H9 (cell line): ENCODE data around the gene PDCD4. TPM values are rescaled to one million over a fixed set of nuclear protein-coding genes. Genes with fewer than 3 reads are reported as not detected.

Source experiments
- DNase-seq: peaks from one replicate; pipeline ENCODE4 v3.0.0-alpha.2; 2017
- H2AFZ ChIP-seq: one replicate; pipeline ENCODE4 v1.6.1; 2013; ENCODE audit warnings: mild to moderate bottlenecking, low read length, control low read depth, moderate library complexity
- H2AK5ac ChIP-seq: 2 replicates; pipeline ENCODE4 v1.6.1; 2013; ENCODE audit warnings: low read length, control low read depth, mixed read lengths; ENCODE audit not compliant: insufficient read length
- H2BK120ac ChIP-seq: one replicate; pipeline ENCODE4 v1.6.1; 2013; ENCODE audit warnings: low read depth, mild to moderate bottlenecking, low read length, control low read depth, inconsistent platforms; ENCODE audit not compliant: poor library complexity, severe bottlenecking
- H2BK12ac ChIP-seq: 2 replicates; pipeline ENCODE4 v1.6.1; 2013; ENCODE audit warnings: low read length, control low read depth, mixed read lengths, low read depth; ENCODE audit not compliant: insufficient read length
- H2BK15ac ChIP-seq: 2 replicates; pipeline ENCODE4 v1.6.1; 2013; ENCODE audit warnings: low read depth, low read length, control low read depth
- H2BK20ac ChIP-seq: one replicate; pipeline ENCODE4 v1.6.1; 2013; ENCODE audit warnings: low read depth, mild to moderate bottlenecking, low read length, control low read depth, inconsistent platforms; ENCODE audit not compliant: poor library complexity, severe bottlenecking
- H2BK5ac ChIP-seq: 2 replicates; pipeline ENCODE4 v1.6.1; 2013; ENCODE audit warnings: low read length, control low read depth, mixed read lengths; ENCODE audit not compliant: insufficient read length
- H3K14ac ChIP-seq: 2 replicates; pipeline ENCODE4 v1.6.1; 2013; ENCODE audit warnings: low read length, control low read depth; ENCODE audit not compliant: insufficient read depth
- H3K18ac ChIP-seq: 2 replicates; pipeline ENCODE4 v1.6.1; 2013; ENCODE audit warnings: low read depth, mild to moderate bottlenecking, mixed read lengths, low read length, control low read depth; ENCODE audit not compliant: insufficient read length
- H3K23ac ChIP-seq: 2 replicates; pipeline ENCODE4 v1.6.1; 2013; ENCODE audit warnings: low read length, control low read depth, mixed read lengths, low read depth; ENCODE audit not compliant: insufficient read length
- H3K23me2 ChIP-seq: 2 replicates; pipeline ENCODE4 v1.6.1; 2013; ENCODE audit warnings: low read depth, mild to moderate bottlenecking, mixed read lengths, low read length, control low read depth; ENCODE audit not compliant: insufficient read length, poor library complexity, severe bottlenecking
- H3K27ac ChIP-seq: 2 replicates; pipeline ENCODE4 v1.5.1; 2013; ENCODE audit warnings: low read length, control low read depth, mixed read lengths, low read depth; ENCODE audit not compliant: insufficient read length
- H3K27me3 ChIP-seq: 2 replicates; pipeline ENCODE4 v1.6.1; 2013; ENCODE audit warnings: low read length, control low read depth, inconsistent platforms; ENCODE audit not compliant: insufficient read depth
- H3K4ac ChIP-seq: 2 replicates; pipeline ENCODE4 v1.6.1; 2013; ENCODE audit warnings: low read depth, mild to moderate bottlenecking, control low read depth, inconsistent platforms, low read length, moderate library complexity
- H3K4me1 ChIP-seq: 2 replicates; pipeline ENCODE4 v1.6.1; 2013; ENCODE audit warnings: low read length, control low read depth, inconsistent platforms; ENCODE audit not compliant: insufficient read depth
- H3K4me2 ChIP-seq: 2 replicates; pipeline ENCODE4 v1.6.1; 2013; ENCODE audit warnings: low read length, control low read depth, mixed read lengths; ENCODE audit not compliant: insufficient read length, insufficient read depth
- H3K56ac ChIP-seq: 2 replicates; pipeline ENCODE4 v1.6.1; 2013; ENCODE audit warnings: low read depth, mild to moderate bottlenecking, mixed read lengths, low read length, control low read depth; ENCODE audit not compliant: insufficient read length
- H3K79me1 ChIP-seq: 2 replicates; pipeline ENCODE4 v1.6.1; 2013; ENCODE audit warnings: low read depth, mild to moderate bottlenecking, moderate library complexity, low read length, control low read depth, inconsistent platforms; ENCODE audit not compliant: insufficient read depth, poor library complexity, severe bottlenecking
- H3K79me2 ChIP-seq: 2 replicates; pipeline ENCODE4 v1.6.1; 2013; ENCODE audit warnings: low read length, control low read depth, inconsistent platforms; ENCODE audit not compliant: insufficient read depth
- H3K9ac ChIP-seq: 2 replicates; pipeline ENCODE4 v1.6.1; 2013; ENCODE audit warnings: low read length, control low read depth, mixed read lengths; ENCODE audit not compliant: insufficient read length; ENCODE audit errors: extremely low read depth
- H3K9me3 ChIP-seq: one replicate; pipeline ENCODE4 v1.6.1; 2013; ENCODE audit warnings: low read depth, low read length, inconsistent platforms; ENCODE audit not compliant: control insufficient read depth
- H3T11ph ChIP-seq: one replicate; pipeline ENCODE4 v1.6.1; 2013; ENCODE audit warnings: mild to moderate bottlenecking, low read length, control low read depth, inconsistent platforms
- H4K20me1 ChIP-seq: one replicate; pipeline ENCODE4 v1.6.1; 2013; ENCODE audit not compliant: control insufficient read depth, insufficient read length, insufficient read depth
- H4K5ac ChIP-seq: 2 replicates; pipeline ENCODE4 v1.6.1; 2013; ENCODE audit warnings: low read depth, mild to moderate bottlenecking, mixed read lengths, low read length, control low read depth; ENCODE audit not compliant: insufficient read length
- H4K8ac ChIP-seq: replicated peaks from 2 replicates; pipeline ENCODE4 v1.6.1; 2013; ENCODE audit warnings: low read length, control low read depth, mixed read lengths, low read depth; ENCODE audit not compliant: insufficient read length
- H4K91ac ChIP-seq: 2 replicates; pipeline ENCODE4 v1.6.1; 2013; ENCODE audit warnings: low read depth, mild to moderate bottlenecking, moderate library complexity, mixed read lengths, low read length, control low read depth; ENCODE audit not compliant: insufficient read length
- H3K27ac Mint-ChIP-seq, 3 experiments: 2 replicates in 2 of 3; 3 replicates in 1 of 3; pipeline ENCODE4 v1.8.0; 2020 to 2021; ENCODE audit warnings: mixed read lengths in 3 of 3, mild to moderate bottlenecking in 1 of 3, moderate library complexity in 1 of 3
- H3K27me3 Mint-ChIP-seq: 2 replicates; pipeline ENCODE4 v1.8.0; 2021; ENCODE audit warnings: low read depth, mild to moderate bottlenecking, moderate library complexity, mixed read lengths
- H3K36me3 Mint-ChIP-seq, 3 experiments: 2 replicates in 2 of 3; 3 replicates in 1 of 3; pipeline ENCODE4 v1.8.0; 2020 to 2021; ENCODE audit warnings: low read depth in 3 of 3, mixed read lengths in 3 of 3; ENCODE audit not compliant: insufficient read depth in 1 of 3
- H3K4me1 Mint-ChIP-seq, 2 experiments: 2 replicates each; pipeline ENCODE4 v1.8.0; 2020; ENCODE audit warnings: mixed read lengths in 2 of 2
- H3K4me3 Mint-ChIP-seq, 2 experiments: 2 replicates in 1 of 2; 3 replicates in 1 of 2; pipeline ENCODE4 v1.8.0; 2020 to 2021; ENCODE audit warnings: mild to moderate bottlenecking in 2 of 2, mixed read lengths in 2 of 2, moderate library complexity in 1 of 2
- H3K9me3 Mint-ChIP-seq, 2 experiments: 2 replicates in 1 of 2; 3 replicates in 1 of 2; pipeline ENCODE4 v1.8.0; 2020; ENCODE audit warnings: mild to moderate bottlenecking in 2 of 2, mixed read lengths in 2 of 2, moderate library complexity in 1 of 2
- CTCF ChIP-seq: fragments of 200-600 bp; sonication (generic); conservative IDR thresholded peaks from 3 replicates; pipeline ENCODE4 v1.8.0; 2021; ENCODE audit warnings: antibody characterized with exemption, mild to moderate bottlenecking
- WGBS: extraction: QIAGEN DNeasy Blood & Tissue Kit; methylation state at CpG from one replicate; pipeline ENCODE4 v1.1.7; 2013; ENCODE audit warnings: missing lambda C conversion rate, low lambda C conversion rate, mixed read lengths; ENCODE audit not compliant: insufficient read length; ENCODE audit errors: extremely low coverage; 5-methylcytosine and 5-hydroxymethylcytosine counted together
- total RNA-seq: library from RNA; stranded (reverse); gene quantifications from 2 replicates; pipeline ENCODE4 v1.2.1, GENCODE V29; 2021

Gene PDCD4
- total RNA-seq, 1 experiment from 2014 or later = 29.3 TPM

GRCh38 chr10:110822712-110823311, 48.9 kb upstream of the PDCD4 start:
- Histone ChIP-seq H3K27ac (no peak overlapping the region), H3K23me2 (no peaks in the 10 kb centered on the region), H3K9ac (no peak overlapping the region), H3K23ac (no peak overlapping the region), H3K4me2 (no peak overlapping the region), H3K79me2 (no peaks in the 10 kb centered on the region), H2BK20ac (no peak overlapping the region), H2AFZ (no peak overlapping the region), H3K79me1 (no peaks in the 10 kb centered on the region), H3K14ac (peak overlapping the region; percentile 23; the same call in 1 of the 2 replicates), H2BK12ac (no peak overlapping the region), H3T11ph (peak overlapping the region; percentile 57), H4K8ac (no peak overlapping the region), H2BK15ac (no peak overlapping the region), H4K5ac (no peak overlapping the region), H3K18ac (peak overlapping the region; percentile 38), H3K4me1 (no peaks in the 10 kb centered on the region; the same call in 1 of the 2 replicates), H2AK5ac (no peak overlapping the region), H3K56ac (no peak overlapping the region), H3K4ac (no peak overlapping the region), H4K20me1 (no peaks in the 10 kb centered on the region), H3K27me3 (no peaks in the 10 kb centered on the region), H3K9me3 (no peaks in the 10 kb centered on the region), H2BK5ac (no peak overlapping the region), H4K91ac (no peak overlapping the region), H2BK120ac (no peak overlapping the region)
- TF ChIP-seq CTCF = no peak
- H3K4me3 Mint-ChIP-seq = peak overlapping the region in 1 of 2 experiments; percentile 7; a peak in 1 of 5 replicates
- WGBS = no CpG with 5 or more reads among the region's 8 CpGs
- H3K27me3 Mint-ChIP-seq = no peaks in the 10 kb centered on the region
- H3K9me3 Mint-ChIP-seq = no peaks in the 10 kb centered on the region
- peaks cover 15 to 24% of the 10 kb centered on the region in 2 experiments for H3K4me1 Mint-ChIP-seq
- DNase-seq = peak; percentile 73
- no peaks in the 10 kb centered on the region for H3K36me3 Mint-ChIP-seq
- peak overlapping the region in 1 of 3 experiments; percentile 79; a peak in 3 of 7 replicates for H3K27ac Mint-ChIP-seq
